Measurements from ENCODE around the gene GEMIN5. TPM values are rescaled to one million over a fixed set of nuclear protein-coding genes. Genes with fewer than 3 reads are reported as not detected.

The GEMIN5 gene
- total and polyA plus RNA-seq, 2 of the 13 experiments (the other 11 are each of a cell fraction or from before 2014, with no cell fraction given): 6.6 to 28.6 TPM

- no peak for TF ChIP-seq ZNF691 (CRISPR knock-in tag; IDR thresholded peaks at IDR 0.05; ENCODE audit: borderline replicate concordance, low read depth)
- TF ChIP-seq ADNP (CRISPR knock-in tag; IDR thresholded peaks at IDR 0.05): no peak
- TF ChIP-seq ZSCAN25 (CRISPR knock-in tag; IDR thresholded peaks at IDR 0.05): peak; percentile 3; the same call in 1 of the 2 replicates
- no peak for TF ChIP-seq ZBTB39 (CRISPR knock-in tag; IDR thresholded peaks at IDR 0.05)
- TF ChIP-seq ZBTB49 (CRISPR knock-in tag; IDR thresholded peaks at IDR 0.05; ENCODE audit: borderline replicate concordance): no peak
- no peak for TF ChIP-seq FOXK1 (CRISPR knock-in tag; IDR thresholded peaks at IDR 0.05; ENCODE audit: borderline replicate concordance, low read depth)
- no peak; the same call in 1 of the 2 replicates for TF ChIP-seq ZNF740 (CRISPR knock-in tag; IDR thresholded peaks at IDR 0.05)
- TF ChIP-seq HOXA5 (CRISPR knock-in tag; IDR thresholded peaks at IDR 0.05): 0 out of 2 replicates have a peak, but pooled peaks have one; percentile 34
- peak; percentile 52; the same call in 1 of the 2 replicates for TF ChIP-seq ARHGAP35 (CRISPR knock-in tag; IDR thresholded peaks at IDR 0.05; ENCODE audit: borderline replicate concordance)
- 0 out of 2 replicates have a peak, but pooled peaks have one; percentile 45 for TF ChIP-seq ZNF878 (CRISPR knock-in tag; IDR thresholded peaks at IDR 0.05)
- TF ChIP-seq ZNF30 (CRISPR knock-in tag; IDR thresholded peaks at IDR 0.05): 0 out of 2 replicates have a peak, but pooled peaks have one; percentile 75
- no peak for TF ChIP-seq PLSCR1 (CRISPR knock-in tag; IDR thresholded peaks at IDR 0.05; ENCODE audit: borderline replicate concordance)
- no peak; the same call in none of the 2 replicates for TF ChIP-seq ZSCAN31 (CRISPR knock-in tag; IDR thresholded peaks at IDR 0.05; ENCODE audit: low read depth)
- no peak for TF ChIP-seq GLI4 (CRISPR knock-in tag; IDR thresholded peaks at IDR 0.05; ENCODE audit: borderline replicate concordance)
- no peak for TF ChIP-seq TAF15 (IDR thresholded peaks at IDR 0.05; ENCODE audit: low read depth, low read length, poor library complexity, severe bottlenecking)
- TF ChIP-seq TRIM24 (CRISPR knock-in tag; IDR thresholded peaks at IDR 0.05): no peak
- TF ChIP-seq KDM1A (CRISPR knock-in tag; IDR thresholded peaks at IDR 0.05): no peak
- TF ChIP-seq HMGXB4 (CRISPR knock-in tag; IDR thresholded peaks at IDR 0.05; ENCODE audit: borderline replicate concordance in 1 of 2, low read depth in 1 of 2): no peak; a peak in 1 of 4 replicates
- TF ChIP-seq PAF1 (CRISPR knock-in tag; IDR thresholded peaks at IDR 0.05): no peak
- TF ChIP-seq ZNF543 (CRISPR knock-in tag; IDR thresholded peaks at IDR 0.05): no peak
Measured at GRCh38 chr5:154857530-154858296, 80.3 kb downstream of the GEMIN5 start (continued).

Measured in HepG2 (cell line).